ENCODE results near the gene SPATA20. TPM values are rescaled to one million over a fixed set of nuclear protein-coding genes. Genes with fewer than 3 reads are reported as not detected.

The SPATA20 gene
- total and polyA plus RNA-seq, 2 donors from 2014 or later: 52.7 to 60.4 TPM

DNA sequence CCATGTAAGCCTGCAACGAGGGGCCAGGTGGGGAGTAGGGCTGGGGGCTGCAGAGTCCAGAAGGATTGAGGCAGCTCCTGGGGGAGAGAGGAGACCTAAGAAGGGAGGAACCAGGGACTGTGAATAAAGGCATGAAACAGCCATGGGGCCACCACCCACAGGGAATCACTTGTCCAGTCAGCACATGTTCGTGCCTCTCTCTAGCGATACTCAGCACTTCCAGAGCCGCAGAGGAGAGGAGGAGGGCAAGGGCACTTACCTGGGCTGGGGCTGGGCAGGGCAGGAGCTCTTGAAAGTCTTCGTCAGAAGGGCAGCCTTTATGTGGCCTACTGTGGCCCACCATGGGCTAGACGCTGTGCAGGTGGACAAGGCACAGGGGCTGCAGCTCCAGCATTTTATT lies 37.8 kb downstream of the SPATA20 start:
- intact Hi-C loops (cut with DNase I): no loop called here
- TF ChIP-seq, protein P1, sequence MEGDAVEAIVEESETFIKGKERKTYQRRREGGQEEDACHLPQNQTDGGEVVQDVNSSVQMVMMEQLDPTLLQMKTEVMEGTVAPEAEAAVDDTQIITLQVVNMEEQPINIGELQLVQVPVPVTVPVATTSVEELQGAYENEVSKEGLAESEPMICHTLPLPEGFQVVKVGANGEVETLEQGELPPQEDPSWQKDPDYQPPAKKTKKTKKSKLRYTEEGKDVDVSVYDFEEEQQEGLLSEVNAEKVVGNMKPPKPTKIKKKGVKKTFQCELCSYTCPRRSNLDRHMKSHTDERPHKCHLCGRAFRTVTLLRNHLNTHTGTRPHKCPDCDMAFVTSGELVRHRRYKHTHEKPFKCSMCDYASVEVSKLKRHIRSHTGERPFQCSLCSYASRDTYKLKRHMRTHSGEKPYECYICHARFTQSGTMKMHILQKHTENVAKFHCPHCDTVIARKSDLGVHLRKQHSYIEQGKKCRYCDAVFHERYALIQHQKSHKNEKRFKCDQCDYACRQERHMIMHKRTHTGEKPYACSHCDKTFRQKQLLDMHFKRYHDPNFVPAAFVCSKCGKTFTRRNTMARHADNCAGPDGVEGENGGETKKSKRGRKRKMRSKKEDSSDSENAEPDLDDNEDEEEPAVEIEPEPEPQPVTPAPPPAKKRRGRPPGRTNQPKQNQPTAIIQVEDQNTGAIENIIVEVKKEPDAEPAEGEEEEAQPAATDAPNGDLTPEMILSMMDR (IDR thresholded peaks at IDR 0.05; ENCODE audit: borderline replicate concordance, extremely low read depth, insufficient read depth): no peak
- no peak for FAIRE-seq
- Histone ChIP-seq H3K4me3 (ENCODE audit: low read length in 3 of 3) (no peak overlapping the region), H3K36me3 (ENCODE audit: control insufficient read depth in 2 of 3, insufficient read depth in 3 of 3, low read length in 3 of 3) (no peaks in the 10 kb centered on the region), H3K4me1 (ENCODE audit: control insufficient read depth in 2 of 3, insufficient read depth in 2 of 3, low read depth in 1 of 3, low read length in 3 of 3) (peaks cover 6 to 18% (median 14%) of the 10 kb centered on the region in 3 donors), H3K9ac (ENCODE audit: low read length in 3 of 3) (no peak overlapping the region), H3K9me3 (ENCODE audit: control insufficient read depth in 2 of 3, insufficient read depth in 1 of 3, low read length in 3 of 3) (no peaks in the 10 kb centered on the region), H3K27me3 (ENCODE audit: control insufficient read depth, insufficient read depth, low read length) (no peaks in the 10 kb centered on the region), H3K27ac (ENCODE audit: low read depth in 2 of 2, low read length in 2 of 2) (no peak overlapping the region)
- DNase-seq: no peak

DNA sequence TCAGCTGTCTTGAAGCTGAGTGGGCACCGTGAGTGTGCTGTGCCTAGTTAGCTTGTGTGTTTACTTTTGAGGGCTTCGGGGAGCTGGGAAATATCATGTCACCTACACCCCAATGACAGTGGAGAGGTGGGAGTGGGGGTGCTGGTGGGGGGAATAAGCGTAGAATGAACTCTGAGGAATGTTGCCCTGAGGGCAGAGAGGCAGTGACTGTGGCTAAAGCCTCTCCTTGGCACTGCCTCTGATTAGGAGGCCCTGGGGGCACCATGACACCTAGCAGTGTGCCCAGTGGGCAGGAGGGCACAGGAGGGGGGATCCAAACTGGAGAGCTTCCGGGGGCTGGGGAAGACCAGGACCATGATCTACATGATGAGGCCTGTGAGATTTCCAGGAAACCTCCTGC lies 38.4 kb downstream of the SPATA20 start:
- no peak for FAIRE-seq
- Histone ChIP-seq H3K27ac (ENCODE audit: low read depth in 2 of 2, low read length in 2 of 2) (no peak overlapping the region), H3K9ac (ENCODE audit: low read length in 3 of 3) (no peak overlapping the region), H3K9me3 (ENCODE audit: control insufficient read depth in 2 of 3, insufficient read depth in 1 of 3, low read length in 3 of 3) (no peaks in the 10 kb centered on the region), H3K4me3 (ENCODE audit: low read length in 3 of 3) (no peak overlapping the region), H3K27me3 (ENCODE audit: control insufficient read depth, insufficient read depth, low read length) (no peaks in the 10 kb centered on the region), H3K36me3 (ENCODE audit: control insufficient read depth in 2 of 3, insufficient read depth in 3 of 3, low read length in 3 of 3) (no peaks in the 10 kb centered on the region), H3K4me1 (ENCODE audit: control insufficient read depth in 2 of 3, insufficient read depth in 2 of 3, low read depth in 1 of 3, low read length in 3 of 3) (peaks cover 7 to 24% (median 20%) of the 10 kb centered on the region in 3 donors)
- DNase-seq: no peak
- TF ChIP-seq, protein P1 (IDR thresholded peaks at IDR 0.05; ENCODE audit: borderline replicate concordance, extremely low read depth, insufficient read depth): no peak
- intact Hi-C loops (cut with DNase I): no loop called here

DNA sequence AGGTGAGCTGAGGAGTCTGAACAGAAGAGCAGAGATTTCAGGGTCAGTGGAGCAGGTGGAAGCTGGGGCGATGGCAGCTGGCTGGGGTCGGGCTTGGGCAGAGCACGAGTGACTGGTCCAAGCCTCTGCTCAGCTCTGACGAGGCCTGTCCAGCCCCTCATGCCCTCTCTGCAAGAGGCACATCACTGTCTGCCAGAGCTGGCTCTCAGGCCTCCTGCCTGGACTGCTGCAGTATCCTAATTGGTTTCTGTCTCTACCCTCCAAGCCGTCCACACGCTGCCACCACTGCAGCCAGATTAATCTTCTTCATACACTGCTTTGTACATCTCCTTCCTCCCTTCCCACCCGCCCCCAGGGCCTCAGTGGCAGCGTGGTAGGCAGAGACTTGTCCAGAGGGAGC lies 38.9 kb downstream of the SPATA20 start:
- Histone ChIP-seq H3K27me3 (ENCODE audit: control insufficient read depth, insufficient read depth, low read length) (no peaks in the 10 kb centered on the region), H3K36me3 (ENCODE audit: control insufficient read depth in 2 of 3, insufficient read depth in 3 of 3, low read length in 3 of 3) (no peaks in the 10 kb centered on the region), H3K9me3 (ENCODE audit: control insufficient read depth in 2 of 3, insufficient read depth in 1 of 3, low read length in 3 of 3) (no peaks in the 10 kb centered on the region), H3K27ac (ENCODE audit: low read depth in 2 of 2, low read length in 2 of 2) (no peak overlapping the region), H3K4me1 (ENCODE audit: control insufficient read depth in 2 of 3, insufficient read depth in 2 of 3, low read depth in 1 of 3, low read length in 3 of 3) (peaks cover 7 to 26% (median 20%) of the 10 kb centered on the region in 3 donors), H3K4me3 (ENCODE audit: low read length in 3 of 3) (no peak overlapping the region), H3K9ac (ENCODE audit: low read length in 3 of 3) (no peak overlapping the region)
- DNase-seq (no peak), FAIRE-seq (no peak)
- intact Hi-C loops (cut with DNase I): no loop called here
- TF ChIP-seq, protein P1 (IDR thresholded peaks at IDR 0.05; ENCODE audit: borderline replicate concordance, extremely low read depth, insufficient read depth): no peak
